HG03097 (cell line): ENCODE measurements around the gene ABHD14A.
A peak's percentile ranks its signal among the peaks of the same experiment; 100 is the strongest.
"Not testable (repeated sequence)": the region's sequence is repeated elsewhere in the genome, so short reads cannot be mapped to it uniquely, and the experiment has no call there.

Experiments
- ATAC-seq: cut with Tn5 transposase; IDR thresholded peaks from one replicate; pipeline ENCODE4 v1.9.1; 2021; ENCODE audit not compliant: unreplicated experiment, low FRiP score

ABHD14A gene

DNA sequence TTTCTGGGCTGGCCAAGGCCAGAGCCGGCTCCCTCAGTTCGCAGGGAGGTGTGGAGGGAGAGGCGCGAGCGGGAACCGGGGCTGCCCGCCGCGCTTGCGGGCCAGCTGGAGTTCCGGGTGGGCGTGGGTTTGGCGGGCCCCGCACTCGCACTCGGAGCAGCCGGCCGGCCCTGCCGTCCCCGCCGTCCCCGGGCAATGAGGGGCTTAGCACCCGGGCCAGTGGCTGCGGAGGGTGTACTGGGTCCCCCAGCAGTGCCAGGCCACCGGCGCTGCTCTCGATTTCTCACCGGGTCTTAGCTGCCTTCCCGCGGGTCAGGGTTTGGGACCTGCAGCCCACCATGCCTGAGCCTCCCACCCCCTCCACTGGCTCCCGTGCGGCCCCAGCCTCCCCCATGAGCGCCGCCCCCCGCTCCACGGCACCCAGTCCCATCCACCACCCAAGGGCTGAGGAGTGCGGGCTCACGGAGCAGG, 15.7 kb downstream of the ABHD14A start:
- not testable (repeated sequence) for ATAC-seq

DNA sequence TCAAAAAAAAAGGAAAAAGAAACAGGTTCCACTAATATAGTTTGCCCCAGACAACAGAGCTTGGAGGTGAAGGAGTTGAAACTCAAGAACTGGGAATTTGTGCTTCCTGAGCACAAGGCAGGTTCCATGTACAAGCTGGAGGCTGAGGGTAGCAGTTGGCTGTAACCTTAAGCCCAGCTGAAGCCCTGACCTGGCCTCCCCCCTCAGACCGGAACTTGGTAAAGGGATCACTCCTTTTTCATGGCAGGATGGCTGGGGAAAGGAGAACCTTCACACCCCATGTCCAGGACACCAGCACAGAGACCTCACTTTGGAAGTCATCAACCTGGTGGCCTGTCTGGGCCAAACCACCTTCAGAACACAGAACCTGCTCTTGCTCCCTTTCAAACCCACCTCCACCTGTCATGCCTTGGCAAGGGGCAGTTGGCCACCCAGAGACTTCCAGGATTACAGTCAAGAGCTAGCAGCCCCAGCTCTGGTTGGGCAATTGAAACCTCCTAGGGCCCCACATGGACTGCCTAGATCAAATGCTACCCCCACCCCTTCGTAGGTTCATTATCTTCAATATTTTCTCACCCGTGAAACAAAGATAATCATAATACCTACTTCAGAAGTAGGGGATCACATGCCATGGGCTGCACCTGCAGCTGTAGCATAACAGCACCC, 17.3 kb downstream of the ABHD14A start:
- no peak for ATAC-seq

DNA sequence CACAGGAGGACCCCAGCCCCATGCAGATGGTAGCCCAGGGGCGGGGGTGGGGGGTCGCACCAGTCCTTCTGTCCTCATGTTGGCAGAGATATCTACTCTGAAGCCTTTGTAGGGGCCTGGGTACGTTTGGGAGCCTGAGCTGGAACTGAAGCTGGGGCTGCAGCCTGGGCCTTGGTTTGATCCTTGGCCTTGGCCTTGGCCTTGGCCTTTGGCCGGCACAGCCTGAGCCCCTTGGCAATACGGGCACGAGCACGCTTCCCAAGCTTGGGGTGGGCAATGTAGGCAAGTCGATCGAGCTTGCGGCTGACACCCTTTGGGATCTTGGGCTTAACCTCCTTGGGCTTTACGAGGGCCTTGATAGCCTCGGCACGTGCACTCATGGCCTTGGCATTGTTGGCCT, 18.8 kb downstream of the ABHD14A start:
- ATAC-seq = not testable (repeated sequence)

DNA sequence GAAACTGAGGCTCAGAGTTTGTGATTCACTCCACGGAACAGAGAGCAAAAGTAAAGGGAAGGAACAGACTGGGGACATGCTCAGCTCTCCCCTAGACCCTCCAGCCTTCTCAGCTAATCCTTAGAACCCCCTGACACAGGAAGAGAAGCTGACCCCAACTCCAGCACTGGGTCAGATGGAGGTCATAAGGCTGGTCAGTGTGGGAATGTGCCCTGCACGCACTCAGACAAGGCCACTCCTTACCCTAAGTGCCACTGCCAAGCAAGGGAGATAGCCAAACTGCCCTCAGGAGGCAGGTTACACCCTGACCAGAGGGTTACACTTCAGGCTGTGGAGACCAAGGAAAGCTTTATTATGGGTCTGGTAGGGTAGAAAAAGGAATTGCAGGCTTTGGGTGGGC, 19.7 kb downstream of the ABHD14A start:
- no peak for ATAC-seq

DNA sequence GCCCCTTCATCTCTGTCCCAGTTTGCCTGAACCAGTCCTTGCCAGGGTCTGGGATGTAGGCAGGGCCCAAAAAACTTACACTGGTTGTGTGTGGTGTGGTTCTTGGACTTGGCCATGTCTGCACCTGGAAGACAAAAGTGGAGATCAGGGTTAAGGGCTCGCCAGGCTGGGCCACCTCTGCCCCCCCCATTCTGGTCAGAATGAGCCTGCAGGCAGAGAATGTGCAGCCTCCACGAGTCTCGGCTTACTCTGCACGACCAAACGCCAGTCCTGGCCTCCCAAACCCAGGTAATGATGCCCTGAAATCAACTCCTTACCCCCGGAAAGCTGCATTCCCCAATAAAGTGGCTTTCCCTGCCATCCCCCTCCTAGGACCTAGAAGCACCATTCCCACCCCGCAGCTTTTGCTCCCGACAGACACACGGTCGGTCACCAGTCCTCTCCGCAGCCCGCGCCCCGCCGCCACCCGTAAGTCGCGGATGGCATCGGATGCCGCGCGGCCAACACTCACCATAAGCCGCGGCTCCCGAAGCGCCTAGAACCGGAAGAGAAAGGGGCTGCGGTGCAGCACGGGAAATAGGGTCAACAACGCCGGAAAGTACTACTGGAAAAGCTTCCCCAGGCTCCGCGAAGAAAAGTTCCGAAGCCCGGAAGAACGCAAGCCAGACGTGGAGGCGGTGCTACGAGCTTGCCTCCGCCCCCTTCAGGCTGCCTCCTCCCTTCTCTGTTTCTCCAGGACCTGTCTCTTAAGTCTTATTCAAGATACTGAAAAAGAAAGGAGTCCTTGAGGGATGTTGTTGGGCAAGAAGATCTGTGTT, 20.7 kb downstream of the ABHD14A start, which contains the start of gene RPL29:
TSS of gene RPL29 (minus strand) at position 550 of the 818 bp plus-strand sequence. CDS start at position 116, 434 bp downstream.
- peak; percentile 79 for ATAC-seq

DNA sequence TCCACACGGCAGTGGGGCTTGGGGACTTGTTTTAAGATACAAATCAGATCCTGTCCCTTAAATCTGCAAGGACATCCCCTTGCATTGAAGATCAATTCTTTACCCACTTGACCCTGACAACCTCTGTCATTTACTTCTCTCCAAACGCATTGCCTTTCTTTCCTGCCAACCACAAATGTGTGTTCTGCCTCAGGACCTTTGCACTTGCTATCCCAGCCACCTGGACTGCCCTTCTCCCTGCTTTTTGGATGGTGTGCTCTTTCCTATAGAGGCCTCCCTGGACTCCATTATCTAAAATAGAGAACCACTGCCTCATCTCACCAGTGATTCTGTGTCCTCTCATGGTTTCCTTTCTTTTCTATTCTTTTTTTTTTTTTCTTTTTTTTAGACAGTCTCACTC, 22.3 kb downstream of the ABHD14A start:
- no peak for ATAC-seq

DNA sequence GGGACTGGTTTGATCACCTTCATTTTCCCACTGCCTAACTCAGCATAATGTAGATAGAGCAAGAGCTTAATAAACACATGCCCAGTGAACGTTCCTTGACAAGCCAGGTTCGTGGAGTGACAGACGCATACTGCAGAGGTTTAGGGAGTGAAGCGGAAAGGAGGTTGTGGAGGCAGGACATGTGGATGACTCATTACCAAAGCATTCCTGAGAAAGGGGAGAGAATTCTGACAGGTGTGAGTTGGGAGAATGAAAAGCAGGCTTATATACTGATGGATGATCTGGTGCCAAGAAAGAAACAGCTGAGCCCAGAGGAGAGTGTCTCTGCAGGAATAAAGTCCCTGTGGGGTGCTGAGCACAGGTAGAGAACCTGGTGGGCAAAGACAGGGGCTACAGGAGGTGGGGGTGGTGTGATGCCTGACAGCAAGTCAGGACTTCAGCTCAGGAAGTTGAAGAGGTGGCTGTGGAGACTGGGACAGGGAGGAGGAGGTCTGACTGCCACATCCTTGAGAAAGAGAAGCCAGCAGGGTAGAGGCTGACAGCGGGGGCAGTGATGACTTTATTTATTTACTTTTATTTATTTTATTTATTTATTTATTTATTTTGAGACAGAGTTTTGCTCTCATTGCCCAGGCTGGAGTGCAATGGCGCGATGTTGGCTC, 23.2 kb downstream of the ABHD14A start:
- ATAC-seq = no peak

DNA sequence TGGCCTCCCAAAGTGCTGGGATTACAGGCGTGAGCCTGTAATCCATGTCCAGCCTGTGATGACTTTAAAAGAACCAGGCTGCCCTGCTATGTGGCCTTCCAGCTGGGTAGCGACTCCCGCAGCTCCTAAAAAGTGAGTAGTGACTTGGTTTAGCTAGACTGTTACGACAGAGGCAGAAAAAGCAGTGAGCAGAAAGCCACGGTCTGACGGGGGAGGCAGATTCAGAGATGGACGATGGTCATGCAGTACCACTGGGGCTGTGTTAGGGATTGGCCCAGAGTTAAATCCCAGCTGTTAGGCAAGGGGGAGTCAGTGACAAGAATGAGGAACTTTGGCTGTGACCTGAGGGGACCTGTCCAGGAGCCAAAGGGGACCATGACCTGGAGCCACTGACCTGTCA, 23.9 kb downstream of the ABHD14A start:
- ATAC-seq = no peak

DNA sequence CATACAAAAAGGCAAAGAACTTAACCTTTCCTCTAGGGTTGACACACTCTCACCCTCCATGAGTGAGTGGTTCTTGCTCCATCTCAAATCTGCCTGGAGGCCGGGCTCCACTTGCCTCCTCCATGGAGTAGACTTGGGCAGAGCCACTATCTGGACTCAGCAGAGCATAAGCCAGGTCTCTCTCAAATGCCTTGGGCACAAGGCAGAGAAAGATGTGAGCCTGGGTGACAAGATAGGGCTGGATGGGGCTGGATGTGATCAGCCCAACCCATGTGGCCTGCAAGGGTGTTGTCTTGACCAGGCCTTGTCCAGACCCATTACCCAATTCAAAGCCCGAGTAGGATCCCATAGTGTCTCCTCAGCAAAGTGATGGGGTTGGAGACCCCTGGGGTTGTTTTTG, 25.0 kb downstream of the ABHD14A start:
- ATAC-seq = no peak

DNA sequence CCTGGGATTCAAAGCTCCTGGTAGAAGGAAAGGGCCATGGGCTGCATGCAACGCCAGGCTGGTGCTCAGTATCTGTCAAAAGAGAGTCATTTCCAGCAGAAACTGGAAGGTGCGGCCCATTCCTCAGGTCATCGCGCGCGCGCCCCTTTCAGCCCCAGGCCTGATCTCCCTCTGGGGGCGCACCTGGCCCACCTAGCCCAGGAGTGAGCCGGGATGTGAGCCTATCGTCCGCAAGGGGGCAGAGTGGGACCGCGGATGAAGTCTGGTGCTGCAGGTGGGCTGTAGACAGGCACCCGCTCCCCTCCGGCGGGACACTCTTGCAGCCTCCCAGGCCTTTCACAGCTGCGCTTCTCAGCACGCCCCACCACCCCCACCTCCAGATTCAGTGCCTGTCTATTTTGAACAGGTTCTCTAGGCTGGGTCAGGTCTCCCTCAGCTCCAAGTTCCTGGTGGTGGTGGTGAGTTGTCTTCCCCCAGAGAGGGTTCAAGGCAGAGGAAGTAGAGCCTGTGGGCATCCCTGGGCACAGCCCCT, 26.6 kb downstream of the ABHD14A start:
- ATAC-seq = peak; percentile 76

DNA sequence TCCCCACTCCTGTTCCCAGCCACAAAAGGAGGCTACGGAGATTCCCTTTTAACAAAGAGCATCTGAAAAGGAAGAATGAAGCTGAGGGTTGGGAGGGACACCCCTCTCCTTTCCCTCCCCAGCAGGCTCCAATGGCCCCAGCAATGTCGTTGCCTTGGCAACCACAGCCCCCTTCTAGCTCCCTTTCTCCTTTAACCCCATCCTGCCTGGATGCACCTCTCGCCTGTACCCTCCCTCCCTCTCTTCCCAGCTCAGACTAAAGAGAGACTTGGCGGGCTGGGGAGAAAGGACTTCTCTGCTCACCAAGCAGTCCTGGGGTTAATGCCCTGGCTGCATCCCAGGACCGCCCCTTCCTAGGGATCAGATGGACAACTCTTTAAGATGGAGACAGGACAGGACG, 27.9 kb downstream of the ABHD14A start:
- no peak for ATAC-seq

DNA sequence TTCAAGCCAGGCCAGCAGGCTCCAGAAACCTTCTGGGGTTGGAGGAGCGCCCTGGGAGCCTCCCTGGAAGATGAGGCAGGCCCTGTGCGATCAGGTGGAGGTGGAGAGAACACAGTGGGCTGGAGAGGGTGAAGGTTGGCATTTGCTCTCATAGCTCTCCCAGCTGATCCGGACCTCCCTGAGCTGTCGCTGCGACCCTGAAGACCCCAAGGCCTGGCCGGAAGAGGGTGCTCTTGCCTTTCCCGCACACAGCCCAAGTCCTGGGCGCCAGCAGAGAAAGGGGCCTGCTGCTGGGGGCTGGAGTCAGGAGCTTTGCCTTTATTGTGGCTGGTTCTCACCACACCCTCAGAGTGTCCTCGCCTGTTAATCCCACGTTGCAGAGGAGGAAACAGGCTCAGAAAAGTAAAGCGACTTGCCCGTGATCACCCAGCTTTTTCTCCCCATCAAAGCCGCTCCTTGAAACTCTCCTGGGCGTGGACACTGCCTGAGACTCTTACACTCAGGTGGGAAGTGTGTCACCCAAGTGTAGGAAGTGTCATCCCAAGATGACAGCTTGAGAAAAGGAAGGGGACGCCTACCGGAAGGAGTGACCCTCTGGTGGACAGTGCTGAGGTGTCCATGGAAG, 29.4 kb downstream of the ABHD14A start:
- ATAC-seq = no peak

DNA sequence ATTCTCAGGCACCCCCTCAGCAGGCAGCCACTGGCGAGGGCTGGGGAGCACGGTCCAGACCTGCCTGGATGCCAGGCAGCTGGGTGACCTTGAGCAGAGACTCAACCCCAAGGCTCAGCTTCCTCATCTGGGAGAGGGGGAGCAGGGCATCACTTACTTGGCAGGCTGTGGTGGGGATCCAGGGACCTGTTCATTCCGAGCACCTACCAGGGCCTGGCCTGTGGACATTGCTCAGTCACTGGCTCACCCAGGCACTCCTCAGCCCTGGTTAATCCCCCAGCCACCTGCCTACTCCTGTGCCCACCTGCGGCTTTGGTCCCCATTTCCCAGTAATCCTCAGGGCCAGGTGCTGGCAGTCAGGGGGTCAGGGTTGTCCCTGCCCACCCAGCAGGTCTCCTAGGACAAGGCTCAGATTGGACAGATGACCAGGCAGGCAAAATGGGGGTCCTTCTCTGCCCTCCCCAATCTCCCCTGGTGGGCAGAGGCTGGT, 30.1 kb downstream of the ABHD14A start:
- no peak for ATAC-seq

DNA sequence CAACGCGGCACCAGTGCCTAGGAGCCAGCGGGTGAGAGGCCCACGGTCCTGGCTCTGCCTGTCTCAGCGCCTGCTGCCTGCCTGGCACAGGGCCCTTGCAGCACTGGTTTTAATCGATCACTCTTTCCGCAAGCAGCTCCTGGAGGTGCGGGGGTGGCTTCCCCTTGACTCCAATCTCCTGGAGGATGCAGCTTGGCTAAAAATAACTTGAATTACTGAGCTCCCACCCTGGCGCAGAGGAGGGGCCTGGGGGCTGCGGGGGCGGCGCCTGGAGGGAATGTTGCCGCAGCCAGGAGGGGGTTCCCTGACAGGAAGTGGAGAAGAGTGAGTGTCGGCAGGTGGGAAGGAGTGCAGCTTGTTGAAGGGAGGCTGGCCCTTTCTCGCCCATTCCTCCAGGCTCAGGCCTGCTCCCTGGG, 30.7 kb downstream of the ABHD14A start:
- no peak for ATAC-seq

DNA sequence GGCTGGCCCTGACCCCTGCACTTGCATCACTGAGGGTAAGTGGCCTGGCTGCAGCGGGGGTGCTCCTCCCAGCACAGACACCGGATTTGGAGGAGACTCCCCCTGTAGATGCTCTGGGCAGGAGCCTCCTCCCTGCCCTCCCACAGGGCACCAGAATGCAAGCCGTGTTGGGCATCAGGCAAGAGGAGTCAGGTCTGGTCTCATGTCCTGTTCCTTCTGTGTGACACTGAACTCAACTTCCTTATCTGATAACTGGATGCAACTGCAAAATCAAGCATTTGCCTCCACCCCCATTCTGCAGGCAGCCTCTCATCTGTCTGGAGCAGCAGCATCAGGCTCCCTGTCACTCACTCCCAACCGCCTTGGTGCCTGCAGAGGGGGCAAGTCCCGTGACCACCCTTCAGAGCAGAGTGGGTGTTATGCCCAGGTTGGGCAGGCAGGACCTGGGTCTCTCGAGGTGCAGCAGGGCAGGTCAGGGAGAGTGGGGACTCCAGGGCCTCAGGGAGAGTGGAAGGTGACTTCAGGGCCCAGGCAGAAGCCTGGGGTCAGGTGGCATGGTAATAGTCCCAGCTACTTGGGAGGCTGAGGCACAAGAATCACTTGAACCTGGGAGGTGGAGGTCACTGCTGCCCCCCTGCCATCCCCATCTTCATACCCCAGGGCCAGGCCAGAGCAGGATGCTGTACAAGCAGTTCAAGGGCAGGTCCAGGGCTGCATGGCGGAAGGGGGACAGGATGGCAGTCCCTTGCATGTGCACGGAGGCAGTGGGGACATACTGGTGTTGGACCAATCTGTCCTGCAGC, 31.4 kb downstream of the ABHD14A start:
- ATAC-seq = no peak

DNA sequence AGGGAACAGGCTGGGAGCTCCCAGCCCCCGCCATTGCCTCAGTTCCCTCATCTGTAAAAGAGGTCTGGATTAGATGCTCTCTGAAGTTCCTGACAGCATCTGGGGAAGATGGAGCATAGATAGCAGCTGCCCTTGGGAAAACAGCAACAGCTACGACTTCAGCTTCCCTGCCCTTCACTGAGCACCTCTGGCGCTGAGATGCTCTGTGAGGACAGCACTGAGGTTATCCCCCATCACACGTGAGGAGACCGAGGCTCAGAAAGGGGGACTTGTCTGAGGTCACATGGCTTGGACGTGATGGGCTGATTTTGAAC, 31.9 kb downstream of the ABHD14A start:
- ATAC-seq = no peak

DNA sequence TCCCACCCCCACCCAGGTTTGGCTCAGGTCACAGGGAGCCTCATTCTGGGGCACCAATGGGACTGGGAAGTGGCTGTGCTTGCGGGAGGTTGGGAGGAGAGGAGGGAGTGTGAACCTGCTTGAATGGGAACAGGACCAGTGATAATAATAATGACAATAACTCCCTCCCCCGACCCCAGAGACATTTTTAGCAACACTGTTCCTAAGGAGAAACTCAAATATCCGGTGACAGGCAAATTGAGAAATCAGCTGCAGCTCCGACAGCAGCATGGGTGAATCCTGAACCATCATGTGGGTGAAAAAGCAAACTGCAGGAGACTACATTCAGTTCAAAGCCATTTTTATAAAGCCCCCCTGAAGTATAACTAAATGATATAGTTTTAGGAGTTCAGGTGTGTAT, 32.4 kb downstream of the ABHD14A start:
- no peak for ATAC-seq

DNA sequence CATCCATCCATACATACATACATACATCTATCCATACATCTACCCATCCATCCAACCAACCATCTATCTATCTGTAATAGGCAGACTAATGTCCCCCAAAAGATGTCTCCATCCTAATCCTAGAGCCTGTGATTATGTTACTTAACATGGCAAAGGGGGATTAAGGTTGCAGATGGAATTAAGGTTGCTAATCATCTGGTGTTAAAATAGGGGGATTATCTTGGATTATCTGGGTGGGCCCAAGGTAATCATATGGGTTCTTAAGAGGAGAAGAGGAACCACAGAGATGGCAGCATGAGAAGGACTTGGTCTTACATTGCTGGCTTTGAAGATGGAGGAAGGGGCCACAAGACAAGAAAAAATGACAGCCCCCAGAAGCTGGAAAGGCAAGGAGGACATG, 35.6 kb downstream of the ABHD14A start:
- no peak for ATAC-seq

DNA sequence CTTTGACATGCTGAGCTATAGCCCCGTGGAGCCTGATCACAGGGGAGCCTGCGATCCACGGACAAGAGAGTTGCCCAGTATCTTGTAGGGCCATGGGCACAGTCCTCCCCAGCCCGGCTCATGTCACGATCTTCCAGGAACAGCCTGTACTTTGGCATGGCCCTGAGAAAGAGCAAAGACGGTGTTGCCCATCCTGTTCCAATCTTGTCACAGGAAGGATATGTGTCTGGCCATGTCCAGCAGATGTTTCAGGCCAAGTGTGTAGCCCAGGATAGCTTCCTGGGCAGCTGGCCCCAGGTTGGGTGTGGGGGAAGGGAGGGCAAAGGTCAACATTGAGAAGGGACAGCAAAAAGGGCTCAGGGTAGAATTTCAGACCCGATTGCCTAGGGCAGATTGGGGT, 37.8 kb downstream of the ABHD14A start:
- no peak for ATAC-seq
